GM10248 (cell line): Measurements from ENCODE around the gene SH3BP5.

Experiments
- CTCF ChIA-PET: fragments of 300-600 bp; sonication (Branson Sonifier 250); formaldehyde crosslinking; extraction: SDS; loops from one replicate; lab custom pipeline; 2021; ENCODE audit warnings: antibody characterized with exemption; lab: Yijun Ruan, JAX
- POLR2A ChIA-PET: fragments of 350-650 bp; sonication (Branson Sonifier 250); formaldehyde crosslinking; extraction: SDS; loops from one replicate; lab custom pipeline; 2020; ENCODE audit warnings: antibody characterized with exemption; lab: Yijun Ruan, JAX
- DNase-seq: peaks from one replicate; pipeline ENCODE4 v3.0.0; 2012; ENCODE audit errors: extremely low spot score
- TF ChIP-seq, protein P1 (sequence below): IDR thresholded peaks from 2 replicates; pipeline ENCODE4 v1.5.1; 2012; ENCODE audit warnings: mild to moderate bottlenecking, low read depth; ENCODE audit errors: extremely low read depth, missing control alignments, control extremely low read depth

Gene SH3BP5

DNA sequence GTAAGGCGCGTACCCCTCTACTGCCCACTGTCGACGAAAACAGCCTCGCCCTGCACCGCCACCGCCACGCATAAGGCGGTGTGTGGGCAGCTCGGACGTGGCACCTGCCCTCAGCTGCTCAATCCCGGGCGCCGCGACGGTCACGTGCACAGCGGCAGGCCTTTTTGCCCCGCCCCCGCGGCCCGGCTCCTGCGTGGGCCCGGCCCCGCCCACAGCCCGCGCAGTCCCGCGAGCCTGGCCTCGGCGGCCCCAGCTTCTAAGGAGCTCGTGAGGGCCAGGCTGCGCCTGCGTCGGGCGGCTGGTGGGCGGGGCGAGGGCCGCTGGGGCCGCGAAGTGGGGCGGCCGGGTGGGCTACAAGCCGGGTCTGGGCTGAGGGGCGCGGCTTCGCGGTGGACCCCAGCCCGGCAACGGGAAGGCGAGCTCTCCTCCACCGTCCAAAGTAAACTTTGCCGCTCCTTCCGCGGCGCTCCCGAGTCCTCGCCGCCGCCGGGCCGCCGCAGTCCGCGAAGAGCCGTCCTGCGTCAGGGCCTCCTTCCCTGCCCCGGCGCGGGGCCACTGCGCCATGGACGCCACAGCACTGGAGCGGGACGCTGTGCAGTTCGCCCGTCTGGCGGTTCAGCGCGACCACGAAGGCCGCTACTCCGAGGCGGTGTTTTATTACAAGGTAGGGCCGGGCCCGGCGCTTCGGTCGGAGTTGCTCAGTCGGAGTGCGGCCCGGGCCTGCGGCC lies 126.3 kb downstream of the SH3BP5 start, which contains the start of gene CAPN7:
Gene CAPN7, plus strand, starts transcription at position 313 of the 728 bp plus-strand sequence. Its CDS starts 250 bp downstream, at position 563.
- DNase-seq = peak; percentile 97
- ChIA-PET CTCF (interaction anchor here (0.7 to 7.1 kb wide), 20 partner anchors 10 to 283 kb away, joined by 3 to 46 read pairs (median 4); partner anchors contain the start of gene SH3BP5), POLR2A (interaction anchor here (0.6 to 2.3 kb wide), 4 partner anchors 9 to 590 kb away, joined by 3 to 5 read pairs (median 4); no protein-coding TSS in a partner anchor)
- TF ChIP-seq, protein P1, sequence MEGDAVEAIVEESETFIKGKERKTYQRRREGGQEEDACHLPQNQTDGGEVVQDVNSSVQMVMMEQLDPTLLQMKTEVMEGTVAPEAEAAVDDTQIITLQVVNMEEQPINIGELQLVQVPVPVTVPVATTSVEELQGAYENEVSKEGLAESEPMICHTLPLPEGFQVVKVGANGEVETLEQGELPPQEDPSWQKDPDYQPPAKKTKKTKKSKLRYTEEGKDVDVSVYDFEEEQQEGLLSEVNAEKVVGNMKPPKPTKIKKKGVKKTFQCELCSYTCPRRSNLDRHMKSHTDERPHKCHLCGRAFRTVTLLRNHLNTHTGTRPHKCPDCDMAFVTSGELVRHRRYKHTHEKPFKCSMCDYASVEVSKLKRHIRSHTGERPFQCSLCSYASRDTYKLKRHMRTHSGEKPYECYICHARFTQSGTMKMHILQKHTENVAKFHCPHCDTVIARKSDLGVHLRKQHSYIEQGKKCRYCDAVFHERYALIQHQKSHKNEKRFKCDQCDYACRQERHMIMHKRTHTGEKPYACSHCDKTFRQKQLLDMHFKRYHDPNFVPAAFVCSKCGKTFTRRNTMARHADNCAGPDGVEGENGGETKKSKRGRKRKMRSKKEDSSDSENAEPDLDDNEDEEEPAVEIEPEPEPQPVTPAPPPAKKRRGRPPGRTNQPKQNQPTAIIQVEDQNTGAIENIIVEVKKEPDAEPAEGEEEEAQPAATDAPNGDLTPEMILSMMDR = peak; percentile 39

DNA sequence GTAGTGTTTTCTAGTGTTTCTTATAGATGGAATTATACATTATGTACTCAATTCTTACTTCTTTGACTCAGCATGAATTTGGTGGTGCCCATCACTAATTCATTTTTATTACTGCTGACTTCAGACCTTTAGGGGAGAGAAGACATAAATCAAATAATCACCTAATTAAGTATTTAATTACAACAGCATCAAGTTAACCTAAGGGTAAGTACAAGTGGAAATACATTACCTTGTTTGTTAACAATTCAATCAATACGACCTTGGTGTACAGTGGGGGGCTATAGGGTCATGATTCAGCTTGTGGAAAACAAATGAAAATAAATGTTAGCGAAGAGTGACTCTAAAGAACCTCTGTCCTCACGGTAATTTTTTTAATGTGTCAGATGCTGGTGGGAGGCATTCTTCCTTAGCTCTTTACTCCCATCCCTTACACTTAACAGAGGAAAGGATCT lies 126.9 kb downstream of the SH3BP5 start:
- TF ChIP-seq, protein P1 = no peak
- POLR2A ChIA-PET = interaction anchor here (0.6 to 2.3 kb wide), 5 partner anchors 9 to 591 kb away, joined by 3 to 5 read pairs (median 4); no protein-coding TSS in a partner anchor
- DNase-seq = no peak
- CTCF ChIA-PET = interaction anchor here (0.7 to 7.1 kb wide), 21 partner anchors 10 to 282 kb away, joined by 3 to 46 read pairs (median 4); partner anchors contain the start of gene SH3BP5
